Amygdala (tissue), 56 donors: Measurements from ENCODE around the gene TP53TG3E.
"Not testable (repeated sequence)": the region's sequence is repeated elsewhere in the genome, so short reads cannot be mapped to it uniquely, and the experiment has no call there.

Source experiments
- DNase-seq, 56 donors: peaks; one replicate each; lab custom pipeline; 2025; lab: John Stamatoyannopoulos, UW

Gene TP53TG3E, protein sequence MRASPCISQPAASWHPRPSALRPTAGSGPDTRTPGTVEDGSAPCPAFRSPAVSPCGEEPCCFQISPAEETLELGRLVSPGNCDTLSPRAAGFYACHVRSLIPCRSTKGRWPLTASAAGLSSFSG

DNA sequence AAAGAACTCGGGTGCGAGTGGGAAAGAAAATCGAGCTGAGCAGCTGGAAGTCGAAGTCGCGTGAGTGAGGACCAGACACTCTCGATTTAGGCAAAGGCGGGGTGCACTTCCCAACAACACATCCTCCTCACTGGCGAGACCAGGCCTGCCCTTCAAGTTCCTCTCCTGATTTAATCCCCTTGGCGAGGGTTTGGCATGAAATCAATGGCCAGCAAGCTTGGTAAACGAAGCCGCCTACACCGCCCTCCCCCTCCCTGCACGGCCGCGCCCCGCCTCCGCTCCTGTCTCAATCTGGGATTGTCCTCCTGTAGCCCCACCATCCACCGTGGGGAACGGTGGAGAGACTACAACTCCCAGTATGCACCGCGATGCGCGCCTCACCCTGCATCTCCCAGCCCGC is at the start of gene TP53TG3E:
Gene TP53TG3E, plus strand, starts transcription at position 301 of the 400 bp plus-strand sequence. Its CDS starts 68 bp downstream, at position 369.
- DNase-seq: not testable (repeated sequence)

DNA sequence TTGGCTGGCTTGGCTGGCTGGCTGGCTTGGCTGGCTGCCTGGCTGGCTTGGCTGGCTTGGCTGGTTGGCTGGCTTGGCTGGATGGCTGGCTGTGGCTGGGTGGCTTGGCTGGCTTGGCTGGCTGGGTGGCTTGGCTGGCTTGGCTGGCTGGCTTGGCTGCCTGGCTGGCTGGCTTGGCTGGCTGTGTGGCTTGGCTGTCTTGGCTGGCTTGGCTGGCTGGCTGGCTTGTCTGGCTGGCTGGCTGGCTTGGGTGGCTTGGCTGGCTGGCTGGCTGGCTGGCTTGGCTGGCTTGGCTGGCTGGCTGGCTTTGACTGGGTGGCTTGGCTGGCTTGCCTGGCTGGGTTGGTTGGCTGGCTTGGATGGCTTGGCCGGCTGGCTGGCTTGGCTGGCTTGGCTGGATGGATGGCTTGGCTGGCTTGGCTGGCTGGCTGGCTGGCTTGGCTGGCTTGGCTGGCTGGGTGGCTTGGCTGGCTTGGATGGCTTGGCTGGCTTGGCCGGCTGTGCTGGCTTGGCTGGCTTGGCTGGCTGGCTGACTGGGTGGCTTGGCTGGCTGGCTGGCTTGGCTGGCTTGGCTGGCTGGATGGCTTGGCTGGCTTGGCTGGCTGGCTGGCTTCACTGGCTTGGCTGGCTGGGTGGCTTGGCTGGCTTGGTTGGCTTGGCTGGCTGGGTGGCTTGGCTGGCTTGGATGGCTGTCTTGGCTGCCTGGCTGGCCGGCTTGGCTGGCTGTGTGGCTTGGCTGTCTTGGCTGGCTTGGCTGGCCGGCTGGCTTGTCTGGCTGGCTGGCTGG is 32.3 kb downstream of the TP53TG3E start:
- DNase-seq: not testable (repeated sequence)

DNA sequence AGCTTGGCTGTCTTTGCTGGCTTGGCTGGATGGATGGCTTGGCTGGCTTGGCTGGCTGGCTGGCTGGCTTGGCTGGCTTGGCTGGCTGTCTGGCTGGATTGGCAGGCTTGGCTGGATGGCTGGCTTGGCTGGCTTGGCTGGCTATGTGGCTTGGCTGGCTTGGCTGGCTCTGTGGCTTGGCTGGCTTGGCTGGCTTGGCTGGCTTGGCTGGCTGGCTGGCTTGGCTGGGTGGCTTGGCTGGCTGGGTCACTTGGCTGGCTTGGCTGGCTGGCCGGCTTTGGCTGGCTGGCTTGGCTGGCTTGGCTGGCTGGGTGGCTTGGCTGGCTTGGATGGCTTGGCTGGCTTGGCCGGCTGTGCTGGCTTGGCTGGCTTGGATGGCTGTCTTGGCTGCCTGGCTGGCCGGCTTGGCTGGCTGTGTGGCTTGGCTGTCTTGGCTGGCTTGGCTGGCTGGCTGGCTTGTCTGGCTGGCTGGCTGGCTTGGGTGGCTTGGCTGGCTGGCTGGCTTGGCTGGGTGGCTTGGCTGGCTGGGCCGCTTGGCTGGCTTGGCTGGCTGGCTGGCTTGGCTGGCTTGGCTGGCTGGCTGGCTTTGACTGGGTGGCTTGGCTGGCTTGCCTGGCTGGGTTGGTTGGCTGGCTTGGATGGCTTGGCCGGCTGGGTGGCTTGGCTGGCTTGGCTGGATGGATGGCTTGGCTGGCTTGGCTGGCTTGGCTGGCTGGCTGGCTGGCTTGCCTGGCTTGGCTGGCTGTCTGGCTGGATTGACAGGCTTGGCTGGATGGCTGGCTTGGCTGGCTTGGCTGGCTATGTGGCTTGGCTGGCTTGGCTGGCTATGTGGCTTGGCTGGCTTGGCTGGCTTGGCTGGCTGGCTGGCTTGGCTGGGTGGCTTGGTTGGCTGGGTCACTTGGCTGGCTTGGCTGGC is 33.8 kb downstream of the TP53TG3E start:
- not testable (repeated sequence) for DNase-seq

DNA sequence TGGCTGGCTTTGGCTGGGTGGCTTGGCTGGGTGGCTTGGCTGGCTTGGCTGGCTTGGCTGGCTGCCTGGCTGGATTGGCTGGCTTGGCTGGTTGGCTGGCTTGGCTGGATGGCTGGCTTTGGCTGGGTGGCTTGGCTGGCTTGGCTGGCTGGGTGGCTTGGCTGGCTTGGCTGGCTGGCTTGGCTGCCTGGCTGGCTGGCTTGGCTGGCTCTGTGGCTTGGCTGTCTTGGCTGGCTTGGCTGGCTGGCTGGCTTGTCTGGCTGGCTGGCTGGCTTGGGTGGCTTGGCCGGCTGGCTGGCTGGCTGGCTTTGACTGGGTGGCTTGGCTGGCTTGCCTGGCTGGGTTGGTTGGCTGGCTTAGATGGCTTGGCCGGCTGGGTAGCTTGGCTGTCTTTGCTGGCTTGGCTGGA is 34.4 kb downstream of the TP53TG3E start:
- not testable (repeated sequence) for DNase-seq

DNA sequence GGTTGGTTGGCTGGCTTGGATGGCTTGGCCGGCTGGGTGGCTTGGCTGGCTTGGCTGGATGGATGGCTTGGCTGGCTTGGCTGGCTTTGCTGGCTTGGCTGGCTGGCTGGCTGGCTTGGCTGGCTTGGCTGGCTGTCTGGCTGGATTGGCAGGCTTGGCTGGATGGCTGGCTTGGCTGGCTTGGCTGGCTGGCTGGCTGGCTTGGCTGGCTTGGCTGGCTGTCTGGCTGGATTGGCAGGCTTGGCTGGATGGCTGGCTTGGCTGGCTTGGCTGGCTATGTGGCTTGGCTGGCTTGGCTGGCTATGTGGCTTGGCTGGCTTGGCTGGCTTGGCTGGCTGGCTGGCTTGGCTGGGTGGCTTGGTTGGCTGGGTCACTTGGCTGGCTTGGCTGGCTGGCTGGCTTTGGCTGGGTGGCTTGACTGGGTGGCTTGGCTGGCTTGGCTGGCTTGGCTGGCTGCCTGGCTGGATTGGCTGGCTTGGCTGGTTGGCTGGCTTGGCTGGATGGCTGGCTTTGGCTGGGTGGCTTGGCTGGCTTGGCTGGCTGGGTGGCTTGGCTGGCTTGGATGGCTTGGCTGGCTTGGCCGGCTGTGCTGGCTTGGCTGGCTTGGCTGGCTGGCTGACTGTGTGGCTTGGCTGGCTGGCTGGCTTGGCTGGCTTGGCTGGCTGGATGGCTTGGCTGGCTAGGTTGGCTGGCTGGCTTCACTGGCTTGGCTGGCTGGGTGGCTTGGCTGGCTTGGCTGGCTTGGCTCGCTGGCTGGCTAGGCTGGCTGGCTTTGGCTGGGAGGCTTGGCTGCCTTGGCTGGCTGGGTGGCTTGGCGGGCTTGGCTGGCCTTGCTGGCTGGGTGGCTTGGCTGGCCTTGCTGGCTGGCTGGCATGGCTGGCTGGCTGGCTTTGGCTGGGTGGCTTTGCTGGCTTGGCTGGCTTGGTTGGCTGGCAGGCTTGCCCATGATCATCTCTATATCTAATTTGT is 35.3 kb downstream of the TP53TG3E start:
- not testable (repeated sequence) for DNase-seq
